Ascending aorta (tissue), 2 donors: ENCODE data around the gene SPINDOC. TPM values are rescaled to one million over a fixed set of nuclear protein-coding genes. Genes with fewer than 3 reads are reported as not detected.

ENCODE experiments used
- DNase-seq, 2 donors: peaks; one replicate each; pipeline ENCODE4 v3.0.0-alpha.2; 2019; ENCODE audit warnings: low spot score in 2 of 2
- H3K27ac ChIP-seq, 2 donors: fragments of 200-600 bp; sonication (generic); one replicate each; pipeline ENCODE4 v1.5.1; 2016 to 2017; ENCODE audit warnings: mild to moderate bottlenecking in 1 of 2
- H3K27me3 ChIP-seq: fragments of 200-600 bp; sonication (generic); one replicate; pipeline ENCODE4 v1.5.1; 2017
- H3K36me3 ChIP-seq, 2 donors: fragments of 200-600 bp; sonication (generic); one replicate each; pipeline ENCODE4 v1.5.1; 2016
- H3K4me1 ChIP-seq, 2 donors: fragments of 200-600 bp; sonication (generic); one replicate each; pipeline ENCODE4 v1.5.1; 2016 to 2017; ENCODE audit warnings: mild to moderate bottlenecking in 1 of 2
- H3K4me3 ChIP-seq, 2 donors: fragments of 200-600 bp; sonication (generic); one replicate each; pipeline ENCODE4 v1.5.1; 2016 to 2017; ENCODE audit warnings: mild to moderate bottlenecking in 1 of 2
- H3K9me3 ChIP-seq, 2 donors: fragments of 200-600 bp; sonication (generic); one replicate each; pipeline ENCODE4 v1.5.1; 2016
- intact Hi-C: fragments of 100-400 bp; cut with DNase I; formaldehyde crosslinking; loops from one replicate; pipeline ENCODE4 v1.15.1; 2023
- total RNA-seq: library from RNA; depleted of rRNA; stranded (reverse); fragments of >200 nt; gene quantifications from one replicate; pipeline ENCODE4 v1.1.0, GENCODE V29; 2016
- TF ChIP-seq, protein P1 (sequence below), 3 experiments: fragments of 200-600 bp in 2 of 3; fragments of 450-650 bp in 1 of 3; sonication (generic) in 2 of 3; IDR thresholded peaks; one replicate each; pipeline ENCODE4 v1.5.1; 2016 to 2019; ENCODE audit warnings: antibody characterized with exemption in 3 of 3, mild to moderate bottlenecking in 1 of 3, moderate library complexity in 1 of 3

The SPINDOC gene
- total RNA-seq, 1 donor from 2014 or later = 5.0 TPM

DNA sequence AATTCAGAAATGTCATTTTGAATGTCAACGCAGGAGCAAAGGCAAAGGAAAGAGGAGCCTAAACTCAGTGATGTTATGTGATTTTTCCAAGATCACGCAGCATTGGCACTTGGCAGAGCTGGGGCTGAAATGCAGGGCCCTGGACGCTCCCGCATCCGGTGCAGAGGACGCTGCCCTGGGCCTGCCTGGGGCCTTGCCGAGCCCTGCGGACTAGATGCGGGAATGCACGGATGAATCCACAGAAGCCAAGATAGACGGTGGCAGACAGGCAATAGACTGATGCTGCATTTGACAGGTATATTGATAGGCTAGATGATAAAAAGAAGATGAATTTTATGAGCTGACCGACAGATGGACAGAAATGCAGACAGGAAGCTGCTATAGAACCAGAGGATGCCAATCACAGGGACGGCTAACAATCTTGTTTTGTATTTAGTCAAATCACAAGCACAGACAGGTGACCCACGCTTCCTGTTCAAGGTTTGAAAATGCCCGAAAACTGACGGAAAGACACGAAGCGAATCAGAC, 25.0 kb downstream of the SPINDOC start:
- Histone ChIP-seq H3K9me3 (no peaks in the 10 kb centered on the region), H3K27me3 (no peaks in the 10 kb centered on the region), H3K4me1 (peaks cover 7 to 38% of the 10 kb centered on the region in 2 donors), H3K27ac (peak overlapping the region; percentile 81 to 83), H3K4me3 (peak overlapping the region; percentile 93 to 96), H3K36me3 (peaks cover 0 to 8% of the 10 kb centered on the region in 2 donors)
- intact Hi-C loops = loop anchor here (1.0 to 5.0 kb wide), 5 partner anchors 25 to 101 kb away; partner anchors contain the start of genes NAA40 and SPINDOC
- DNase-seq = no peak
- TF ChIP-seq, protein P1, sequence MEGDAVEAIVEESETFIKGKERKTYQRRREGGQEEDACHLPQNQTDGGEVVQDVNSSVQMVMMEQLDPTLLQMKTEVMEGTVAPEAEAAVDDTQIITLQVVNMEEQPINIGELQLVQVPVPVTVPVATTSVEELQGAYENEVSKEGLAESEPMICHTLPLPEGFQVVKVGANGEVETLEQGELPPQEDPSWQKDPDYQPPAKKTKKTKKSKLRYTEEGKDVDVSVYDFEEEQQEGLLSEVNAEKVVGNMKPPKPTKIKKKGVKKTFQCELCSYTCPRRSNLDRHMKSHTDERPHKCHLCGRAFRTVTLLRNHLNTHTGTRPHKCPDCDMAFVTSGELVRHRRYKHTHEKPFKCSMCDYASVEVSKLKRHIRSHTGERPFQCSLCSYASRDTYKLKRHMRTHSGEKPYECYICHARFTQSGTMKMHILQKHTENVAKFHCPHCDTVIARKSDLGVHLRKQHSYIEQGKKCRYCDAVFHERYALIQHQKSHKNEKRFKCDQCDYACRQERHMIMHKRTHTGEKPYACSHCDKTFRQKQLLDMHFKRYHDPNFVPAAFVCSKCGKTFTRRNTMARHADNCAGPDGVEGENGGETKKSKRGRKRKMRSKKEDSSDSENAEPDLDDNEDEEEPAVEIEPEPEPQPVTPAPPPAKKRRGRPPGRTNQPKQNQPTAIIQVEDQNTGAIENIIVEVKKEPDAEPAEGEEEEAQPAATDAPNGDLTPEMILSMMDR (IDR thresholded peaks at IDR 0.05) = no peak

DNA sequence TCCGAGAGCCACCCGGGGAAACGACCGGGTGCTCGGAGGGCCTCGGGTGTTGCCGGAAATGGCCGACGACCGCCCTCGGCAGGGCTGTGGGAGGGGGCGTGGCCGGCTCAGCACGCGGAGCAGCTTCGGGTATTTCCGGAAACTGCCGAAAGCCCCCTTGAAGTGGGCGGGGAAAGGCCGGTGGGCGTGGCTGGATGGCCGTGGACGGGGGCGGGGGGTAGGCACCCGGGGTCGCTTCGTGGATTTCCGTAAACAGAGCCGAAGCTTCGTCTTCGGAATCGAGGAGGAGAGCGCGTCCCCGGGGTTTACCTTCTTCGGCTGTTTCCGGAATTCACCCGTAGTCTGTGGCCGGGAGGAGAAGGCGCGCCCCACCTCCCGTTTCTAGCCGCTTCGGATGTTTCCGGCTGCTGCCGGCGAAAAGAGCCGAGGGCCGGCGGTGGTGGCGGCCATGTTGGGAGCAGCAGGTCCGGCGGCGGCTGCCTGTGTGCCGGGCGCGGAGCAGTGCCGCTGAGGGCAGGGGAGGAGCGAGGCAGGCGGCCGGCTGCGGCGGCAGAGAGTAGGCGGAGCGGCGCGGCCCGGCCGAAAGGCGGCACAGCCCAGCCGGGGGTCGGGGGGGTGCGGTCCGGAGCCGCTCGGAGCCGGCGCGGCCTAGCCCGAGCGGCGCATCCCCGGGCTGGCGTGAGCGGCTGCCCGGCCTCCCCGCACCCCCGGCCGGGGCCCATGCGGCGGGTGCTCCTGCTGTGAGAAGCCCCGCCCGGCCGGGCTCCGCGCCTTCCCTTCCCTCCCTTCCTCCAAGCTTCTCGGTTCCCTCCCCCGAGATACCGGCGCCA, 25.6 kb downstream of the SPINDOC start, which contains the start of gene MARK2:
MARK2 (plus strand) TSS at position 433 of the 830 bp plus-strand sequence; CDS start at position 830, 397 bp downstream.
- Histone ChIP-seq H3K27me3 (no peaks in the 10 kb centered on the region), H3K4me1 (peaks cover 7 to 38% of the 10 kb centered on the region in 2 donors), H3K9me3 (no peaks in the 10 kb centered on the region), H3K27ac (peak within 1 kb of the TSS; percentile 81 to 83), H3K36me3 (peaks cover 2 to 15% of the 10 kb centered on the region in 2 donors), H3K4me3 (peak within 1 kb of the TSS; percentile 93 to 96)
- DNase-seq = peak; percentile 83 to 99
- intact Hi-C loops = loop anchor here (1.0 to 5.0 kb wide), 5 partner anchors 26 to 100 kb away; partner anchors contain the start of genes NAA40 and SPINDOC
- TF ChIP-seq, protein P1 (IDR thresholded peaks at IDR 0.05) = no peak

GRCh38 chr11:63839508-63840355, 26.5 kb downstream of the SPINDOC start:
- no peaks in the 10 kb centered on the region for H3K9me3 ChIP-seq
- TF ChIP-seq, protein P1 (IDR thresholded peaks at IDR 0.05) = no peak
- H3K4me1 ChIP-seq = peaks cover 7 to 38% of the 10 kb centered on the region in 2 donors
- no peaks in the 10 kb centered on the region for H3K27me3 ChIP-seq
- H3K4me3 ChIP-seq = peak overlapping the region; percentile 93 to 96
- no peak for DNase-seq
- H3K36me3 ChIP-seq = peaks cover 10 to 20% of the 10 kb centered on the region in 2 donors
- H3K27ac ChIP-seq = peak overlapping the region; percentile 81 to 83
- intact Hi-C loops = loop anchor here (2.0 to 5.0 kb wide), 2 partner anchors 48 to 99 kb away; partner anchors contain the start of gene NAA40

- Histone ChIP-seq H3K27me3 (no peaks in the 10 kb centered on the region), H3K9me3 (no peaks in the 10 kb centered on the region), H3K4me3 (peak overlapping the region; percentile 93 to 96), H3K36me3 (peaks cover 10 to 21% of the 10 kb centered on the region in 2 donors), H3K4me1 (peaks cover 7 to 38% of the 10 kb centered on the region in 2 donors), H3K27ac (peak overlapping the region; percentile 81 to 83)
- TF ChIP-seq, protein P1 (IDR thresholded peaks at IDR 0.05) = no peak
- DNase-seq = no peak
- intact Hi-C loops = no loop called here
Measured at GRCh38 chr11:63840356-63841060, 27.3 kb downstream of the SPINDOC start.
